Mesothelial cell of epicardium (in vitro differentiated cells): Measurements from ENCODE around the gene ATP4B. TPM values are rescaled to one million over a fixed set of nuclear protein-coding genes. Genes with fewer than 3 reads are reported as not detected.

Experiments
- DNase-seq, 2 experiments: peaks; one replicate each; pipeline ENCODE4 v3.0.0; 2021; ENCODE audit warnings: low spot score in 2 of 2; ENCODE audit not compliant: unreplicated experiment in 2 of 2
- H3K27ac Mint-ChIP-seq: 2 replicates; pipeline ENCODE4 v1.8.0; 2021; ENCODE audit warnings: mixed read lengths
- H3K27me3 Mint-ChIP-seq: 2 replicates; pipeline ENCODE4 v1.8.0; 2021; ENCODE audit warnings: low read depth, mixed read lengths
- H3K36me3 Mint-ChIP-seq: 2 replicates; pipeline ENCODE4 v1.8.0; 2021; ENCODE audit warnings: mixed read lengths
- H3K4me1 Mint-ChIP-seq: 2 replicates; pipeline ENCODE4 v1.8.0; 2021; ENCODE audit warnings: mixed read lengths
- H3K4me3 Mint-ChIP-seq: 2 replicates; pipeline ENCODE4 v1.8.0; 2021; ENCODE audit warnings: mild to moderate bottlenecking, moderate library complexity, mixed read lengths
- H3K9me3 Mint-ChIP-seq: 2 replicates; pipeline ENCODE4 v1.8.0; 2021; ENCODE audit warnings: mixed read lengths
- CTCF ChIP-seq: fragments of 200-600 bp; sonication (generic); IDR thresholded peaks from one replicate; pipeline ENCODE4 v1.5.0; 2021; ENCODE audit warnings: antibody characterized with exemption; ENCODE audit not compliant: unreplicated experiment
- total RNA-seq: library from RNA; stranded (reverse); gene quantifications from 3 replicates; pipeline ENCODE4 v1.2.1, GENCODE V29; 2021

ATP4B gene
- total RNA-seq, 1 donor from 2014 or later = not detected

- no peaks in the 10 kb centered on the region for H3K27me3 Mint-ChIP-seq
These were observed 44.1 kb downstream of the ATP4B start for GRCh38 chr13:113613789-113614379.

DNA sequence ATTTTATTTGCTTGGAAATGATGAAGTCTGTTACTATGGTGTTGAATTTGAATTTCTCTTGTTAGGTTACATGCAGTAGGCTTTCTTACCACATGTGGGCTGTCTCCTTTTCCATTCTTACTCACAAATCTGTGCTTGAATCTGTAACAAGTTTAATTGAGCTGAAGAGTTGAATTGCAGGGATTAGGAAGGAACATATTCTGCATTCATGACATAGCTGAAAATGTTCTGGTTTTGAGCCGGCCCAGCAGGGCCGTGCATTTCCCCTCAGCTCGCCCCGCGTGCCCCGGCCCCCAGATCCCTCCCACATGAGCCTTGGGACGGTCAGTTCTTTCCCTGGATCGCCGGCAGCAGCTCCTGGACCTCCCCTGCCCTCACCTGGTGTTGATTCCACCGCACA is 45.4 kb downstream of the ATP4B start:
- Mint-ChIP-seq H3K36me3 (peaks cover 2% of the 10 kb centered on the region), H3K27ac (no peak overlapping the region), H3K4me1 (peaks cover 17% of the 10 kb centered on the region)

More at GRCh38 chr13:113613789-113614379, 44.1 kb downstream of the ATP4B start:
- DNase-seq = no peak
- Mint-ChIP-seq H3K4me1 (peaks cover 18% of the 10 kb centered on the region), H3K36me3 (peaks cover 2% of the 10 kb centered on the region), H3K4me3 (no peak overlapping the region), H3K9me3 (no peaks in the 10 kb centered on the region), H3K27ac (no peak overlapping the region)
- no peak for TF ChIP-seq CTCF

DNA sequence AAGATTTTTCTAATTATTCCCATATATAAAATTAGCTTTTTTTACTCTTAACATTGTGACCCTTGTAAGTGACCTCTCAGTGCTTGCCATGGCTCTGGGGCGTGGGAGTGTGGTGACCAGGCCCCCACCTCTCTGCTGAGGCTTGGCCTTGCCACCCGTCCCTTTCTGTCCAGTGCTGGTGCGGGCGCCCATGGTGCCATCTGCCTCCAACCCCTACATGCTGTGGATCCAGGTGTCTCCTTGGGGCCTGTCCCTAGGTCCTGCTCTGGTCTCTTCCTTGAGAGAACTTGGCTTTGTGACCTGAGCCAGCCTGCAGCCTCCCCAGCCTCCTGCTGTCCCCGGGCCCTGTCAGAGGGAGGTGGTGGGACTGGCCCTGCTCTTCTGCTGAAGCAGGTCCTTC is 46.0 kb downstream of the ATP4B start:
- TF ChIP-seq CTCF = no peak
- peak overlapping the region; percentile 51 for H3K27ac Mint-ChIP-seq
- peaks cover 2% of the 10 kb centered on the region for H3K36me3 Mint-ChIP-seq
- H3K27me3 Mint-ChIP-seq = no peaks in the 10 kb centered on the region
- H3K4me3 Mint-ChIP-seq = no peak overlapping the region
- peaks cover 14% of the 10 kb centered on the region for H3K4me1 Mint-ChIP-seq
- no peak for DNase-seq
- no peaks in the 10 kb centered on the region for H3K9me3 Mint-ChIP-seq

More for the DNA sequence above, 45.4 kb downstream of the ATP4B start:
- Mint-ChIP-seq H3K27me3 (no peaks in the 10 kb centered on the region), H3K4me3 (no peak overlapping the region), H3K9me3 (no peaks in the 10 kb centered on the region)
- no peak for DNase-seq
- TF ChIP-seq CTCF = no peak

- H3K36me3 Mint-ChIP-seq = peaks cover 9% of the 10 kb centered on the region
- H3K27ac Mint-ChIP-seq = no peak overlapping the region
- no peak for DNase-seq
These were observed 47.7 kb downstream of the ATP4B start for GRCh38 chr13:113610266-113610665.

DNA sequence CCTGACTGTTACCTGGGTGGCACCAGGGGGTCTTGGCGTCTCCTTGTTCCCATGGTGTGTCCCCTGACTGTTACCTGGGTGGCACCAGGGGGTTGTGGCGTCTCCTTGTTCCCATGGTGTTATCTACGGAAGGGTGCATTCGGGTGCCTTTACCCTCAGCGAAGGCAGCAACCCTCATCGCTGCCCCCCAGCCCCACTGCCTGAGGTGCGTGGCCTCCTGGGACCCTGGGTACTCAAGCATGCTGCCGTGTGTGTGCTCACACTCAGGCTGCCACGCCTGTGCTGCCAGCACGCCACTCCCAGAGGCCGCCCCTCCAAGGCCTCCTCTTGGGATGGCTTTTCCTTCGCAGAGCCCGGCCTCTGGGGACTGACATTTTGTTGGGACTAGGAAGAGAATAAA is 48.4 kb downstream of the ATP4B start:
- Mint-ChIP-seq H3K27ac (no peak overlapping the region), H3K36me3 (peaks cover 16% of the 10 kb centered on the region), H3K4me1 (peaks cover 5% of the 10 kb centered on the region), H3K9me3 (no peaks in the 10 kb centered on the region), H3K27me3 (no peaks in the 10 kb centered on the region), H3K4me3 (no peak overlapping the region)
- TF ChIP-seq CTCF = no peak
- DNase-seq = no peak

More at GRCh38 chr13:113610266-113610665, 47.7 kb downstream of the ATP4B start:
- Mint-ChIP-seq H3K27me3 (no peaks in the 10 kb centered on the region), H3K4me1 (peaks cover 5% of the 10 kb centered on the region), H3K9me3 (no peaks in the 10 kb centered on the region), H3K4me3 (no peak overlapping the region)
- TF ChIP-seq CTCF = no peak
